GM20431 (cell line): ENCODE data around the gene DENND2A.

Experiments used
- in situ Hi-C: fragments of 300-500 bp; cut with MseI, MboI; formaldehyde crosslinking; loops from one replicate; pipeline ENCODE4 v1.15.0; 2020; ENCODE audit warnings: low sequenced_read_pairs; ENCODE audit not compliant: unreplicated experiment

DENND2A gene

DNA sequence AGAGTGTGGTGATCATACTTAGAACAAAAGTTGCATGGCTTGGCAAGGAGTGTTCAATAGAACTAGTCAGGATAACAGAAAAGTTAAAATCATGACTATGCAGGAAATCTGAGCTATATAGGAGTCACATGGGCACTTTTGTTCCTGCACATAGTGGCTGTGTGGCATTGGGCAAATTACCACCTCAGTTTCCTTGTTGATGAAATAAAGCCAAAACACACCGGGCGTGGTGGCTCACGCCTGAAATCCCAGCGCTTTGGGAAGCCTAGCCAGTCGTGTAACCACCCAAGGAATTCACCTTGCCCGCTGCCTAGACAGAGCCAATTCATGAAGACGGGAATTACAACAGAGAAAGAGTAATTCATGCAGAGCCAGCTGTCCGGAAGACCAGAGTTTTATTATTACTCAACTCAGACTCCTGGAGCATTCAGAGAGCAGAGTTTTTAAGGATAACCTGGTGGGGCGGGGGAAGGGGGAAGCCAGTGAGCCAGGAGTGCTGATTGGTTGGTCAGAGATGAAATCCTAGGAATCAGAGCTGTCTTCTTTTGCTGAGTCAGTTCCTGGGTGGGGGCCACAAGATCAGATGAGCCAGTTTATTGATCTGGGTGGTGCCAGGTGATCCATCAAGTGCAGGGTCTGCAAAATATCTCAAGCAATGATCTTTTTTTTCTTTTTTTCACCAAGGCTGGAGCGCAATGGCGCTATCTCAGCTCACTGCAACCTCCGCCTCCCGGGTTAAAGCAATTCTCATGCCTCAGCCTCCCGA, 154.9 kb downstream of the DENND2A start:
- in situ Hi-C loops, result no loop called here

DNA sequence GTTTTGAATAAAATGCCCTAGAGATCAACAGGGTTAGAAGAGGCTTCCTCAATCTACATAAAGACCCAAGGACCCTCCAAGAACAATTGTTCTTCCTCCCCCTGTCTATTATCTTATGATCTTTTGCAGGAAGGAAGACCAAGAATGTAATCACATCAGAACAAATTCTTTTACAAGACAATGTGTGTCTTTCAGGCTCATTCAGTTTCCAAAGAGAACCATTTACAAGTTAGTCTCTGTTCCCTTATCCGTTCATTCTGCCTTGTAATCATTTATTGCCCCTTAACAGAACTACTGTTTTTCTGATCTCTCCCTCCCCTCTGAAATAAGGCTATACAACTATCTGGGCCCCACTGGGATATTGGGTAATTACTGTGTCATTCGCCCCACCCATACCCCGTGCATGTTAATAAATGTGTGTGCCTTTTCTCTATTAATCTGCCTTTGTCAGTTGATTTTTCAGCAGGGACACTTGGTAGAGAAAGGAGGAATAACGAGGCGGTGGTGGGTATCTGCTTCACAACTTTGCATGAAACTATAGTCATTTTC, 155.6 kb downstream of the DENND2A start:
- in situ Hi-C loops, result no loop called here

GRCh38 chr7:140484479-140484878, 156.1 kb downstream of the DENND2A start:
- in situ Hi-C loops, result no loop called here

GRCh38 chr7:140479739-140480084, 160.9 kb downstream of the DENND2A start:
- in situ Hi-C loops, result no loop called here

DNA sequence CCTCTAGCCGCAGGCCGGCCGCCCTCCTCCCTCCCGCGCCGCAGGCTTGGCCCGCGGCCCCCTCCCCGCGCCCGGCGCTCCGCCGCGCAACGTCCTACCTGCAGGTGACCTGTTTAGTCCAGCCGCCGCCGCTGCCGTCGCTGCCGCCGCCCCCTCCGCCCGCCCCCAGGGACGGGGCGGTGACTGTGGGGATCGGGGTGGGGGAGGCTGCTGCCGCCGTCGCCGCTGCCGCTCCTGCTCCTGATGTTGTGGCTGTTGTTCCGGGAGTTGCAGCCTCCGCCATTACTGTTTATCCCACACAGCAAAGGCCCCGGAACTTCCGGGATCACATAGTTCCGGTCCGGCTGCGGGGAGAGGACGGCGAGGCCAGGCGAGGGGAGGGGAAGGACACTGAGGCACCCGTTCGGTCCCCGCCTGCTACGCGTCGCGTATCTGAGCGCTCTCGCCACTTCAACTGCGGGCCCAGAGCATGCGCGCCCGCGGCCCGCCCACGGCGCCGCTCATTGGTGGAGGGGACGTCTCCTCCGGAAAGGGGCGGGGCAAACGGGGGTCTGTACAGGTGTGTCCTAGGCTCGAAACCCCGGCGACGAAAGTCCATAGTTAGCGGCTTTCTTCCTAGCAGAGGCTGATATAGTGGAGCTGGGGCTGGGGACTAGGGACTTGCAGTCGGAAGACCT, 161.4 kb downstream of the DENND2A start, which contains the start of gene MKRN1:
Gene MKRN1 (minus strand): TSS at position 444 of the 677 bp plus-strand sequence. CDS start 161 bp downstream, at position 283.
- in situ Hi-C loops, result no loop called here

GRCh38 chr7:140478246-140479061, 162.2 kb downstream of the DENND2A start:
- in situ Hi-C loops, result no loop called here

DNA sequence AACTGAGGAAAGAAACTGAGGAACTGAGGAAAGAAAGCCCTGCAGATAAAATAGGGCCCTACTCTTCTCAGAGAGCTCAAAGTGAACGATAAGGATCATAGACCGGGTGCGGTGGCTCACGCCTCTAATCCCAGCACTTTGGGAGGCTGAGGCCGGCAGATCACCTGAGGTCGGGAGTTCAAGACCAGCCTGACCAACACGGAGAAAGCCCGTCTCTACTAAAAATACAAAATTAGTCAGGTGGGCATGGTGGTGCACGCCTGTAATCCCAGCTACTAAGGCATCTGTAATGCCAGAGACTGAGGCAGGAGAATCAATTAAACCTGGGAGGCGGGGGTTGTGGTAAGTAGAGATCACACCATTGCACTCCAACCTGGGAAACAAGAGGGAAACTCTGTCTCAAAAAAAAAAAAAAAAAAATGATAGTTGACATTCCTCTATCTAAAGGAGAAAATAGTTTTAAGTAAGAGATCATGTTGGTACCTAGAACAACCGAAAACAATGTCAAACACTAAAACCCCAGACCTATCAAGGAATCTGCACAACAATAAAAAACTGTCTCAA, 163.8 kb downstream of the DENND2A start:
- in situ Hi-C loops, result no loop called here

- in situ Hi-C loops, result no loop called here
These were observed 164.8 kb downstream of the DENND2A start for GRCh38 chr7:140475747-140476333.
